Muscle layer of duodenum (tissue), 2 donors: Measurements from ENCODE around the gene CDH5.
"Not testable (repeated sequence)": the region's sequence is repeated elsewhere in the genome, so short reads cannot be mapped to it uniquely, and the experiment has no call there.

Source experiments
- H3K27ac ChIP-seq: one replicate; pipeline ENCODE4 v1.7.0; 2013; ENCODE audit warnings: mild to moderate bottlenecking, low read length
- H3K27me3 ChIP-seq: one replicate; pipeline ENCODE4 v1.7.0; 2013; ENCODE audit warnings: low read depth, mild to moderate bottlenecking, control low read depth, low read length
- H3K36me3 ChIP-seq, 2 donors: one replicate each; pipeline ENCODE4 v1.7.0; 2013; ENCODE audit warnings: low read length in 2 of 2, control low read depth in 1 of 2, mild to moderate bottlenecking in 1 of 2; ENCODE audit not compliant: insufficient read depth in 2 of 2, control insufficient read depth in 1 of 2
- H3K4me1 ChIP-seq, 2 donors: one replicate each; pipeline ENCODE4 v1.7.0; 2013; ENCODE audit warnings: low read length in 2 of 2, mild to moderate bottlenecking in 2 of 2, control low read depth in 1 of 2, moderate library complexity in 1 of 2; ENCODE audit not compliant: insufficient read depth in 2 of 2, control insufficient read depth in 1 of 2
- H3K4me3 ChIP-seq, 2 donors: one replicate each; pipeline ENCODE4 v1.7.0; 2013; ENCODE audit warnings: low read length in 2 of 2, low read depth in 1 of 2, mild to moderate bottlenecking in 1 of 2
- H3K9me3 ChIP-seq, 2 donors: one replicate each; pipeline ENCODE4 v1.7.0; 2013; ENCODE audit warnings: low read length in 2 of 2, control low read depth in 1 of 2, mild to moderate bottlenecking in 1 of 2; ENCODE audit not compliant: control insufficient read depth in 1 of 2
- donor health status: healthy.

CDH5 gene, protein sequence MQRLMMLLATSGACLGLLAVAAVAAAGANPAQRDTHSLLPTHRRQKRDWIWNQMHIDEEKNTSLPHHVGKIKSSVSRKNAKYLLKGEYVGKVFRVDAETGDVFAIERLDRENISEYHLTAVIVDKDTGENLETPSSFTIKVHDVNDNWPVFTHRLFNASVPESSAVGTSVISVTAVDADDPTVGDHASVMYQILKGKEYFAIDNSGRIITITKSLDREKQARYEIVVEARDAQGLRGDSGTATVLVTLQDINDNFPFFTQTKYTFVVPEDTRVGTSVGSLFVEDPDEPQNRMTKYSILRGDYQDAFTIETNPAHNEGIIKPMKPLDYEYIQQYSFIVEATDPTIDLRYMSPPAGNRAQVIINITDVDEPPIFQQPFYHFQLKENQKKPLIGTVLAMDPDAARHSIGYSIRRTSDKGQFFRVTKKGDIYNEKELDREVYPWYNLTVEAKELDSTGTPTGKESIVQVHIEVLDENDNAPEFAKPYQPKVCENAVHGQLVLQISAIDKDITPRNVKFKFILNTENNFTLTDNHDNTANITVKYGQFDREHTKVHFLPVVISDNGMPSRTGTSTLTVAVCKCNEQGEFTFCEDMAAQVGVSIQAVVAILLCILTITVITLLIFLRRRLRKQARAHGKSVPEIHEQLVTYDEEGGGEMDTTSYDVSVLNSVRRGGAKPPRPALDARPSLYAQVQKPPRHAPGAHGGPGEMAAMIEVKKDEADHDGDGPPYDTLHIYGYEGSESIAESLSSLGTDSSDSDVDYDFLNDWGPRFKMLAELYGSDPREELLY

DNA sequence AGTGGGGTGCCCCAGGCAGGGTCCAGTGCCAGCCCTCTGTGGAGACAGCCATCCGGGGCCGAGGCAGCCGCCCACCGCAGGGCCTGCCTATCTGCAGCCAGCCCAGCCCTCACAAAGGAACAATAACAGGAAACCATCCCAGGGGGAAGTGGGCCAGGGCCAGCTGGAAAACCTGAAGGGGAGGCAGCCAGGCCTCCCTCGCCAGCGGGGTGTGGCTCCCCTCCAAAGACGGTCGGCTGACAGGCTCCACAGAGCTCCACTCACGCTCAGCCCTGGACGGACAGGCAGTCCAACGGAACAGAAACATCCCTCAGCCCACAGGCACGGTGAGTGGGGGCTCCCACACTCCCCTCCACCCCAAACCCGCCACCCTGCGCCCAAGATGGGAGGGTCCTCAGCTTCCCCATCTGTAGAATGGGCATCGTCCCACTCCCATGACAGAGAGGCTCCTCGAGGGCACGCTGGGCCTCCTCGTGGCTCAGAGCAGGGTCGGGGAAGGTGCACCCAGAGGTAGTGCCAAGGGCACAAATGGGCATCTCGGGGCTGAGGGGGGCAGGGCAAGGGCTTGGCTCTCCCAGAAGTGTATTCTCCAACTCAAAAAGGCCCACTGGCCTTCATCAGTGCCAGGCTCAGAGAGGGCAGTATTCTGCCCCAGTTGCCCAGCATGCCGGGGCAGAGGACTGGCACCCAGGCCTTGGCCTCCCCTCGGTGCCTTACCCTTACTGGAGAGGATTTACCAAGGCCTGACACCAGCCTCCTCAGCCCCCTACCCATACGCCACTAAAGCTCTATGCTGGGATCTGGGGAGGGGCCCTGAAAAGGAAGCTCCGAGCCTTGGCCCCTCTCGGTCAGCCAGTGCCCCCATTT lies at the start of gene CDH5:
Gene CDH5, plus strand, starts transcription at position 259 of the 867 bp plus-strand sequence. CDS start 12,647 bp downstream, outside the sequence.
- peaks cover 0 to 26% of the 10 kb centered on the region in 2 donors for H3K4me1 ChIP-seq
- H3K27ac ChIP-seq, result peak within 1 kb of the TSS; percentile 48
- no peaks in the 10 kb centered on the region for H3K9me3 ChIP-seq
- H3K4me3 ChIP-seq, result peak within 1 kb of the TSS; percentile 22 to 33
- no peaks in the 10 kb centered on the region for H3K36me3 ChIP-seq
- H3K27me3 ChIP-seq, result no peaks in the 10 kb centered on the region

DNA sequence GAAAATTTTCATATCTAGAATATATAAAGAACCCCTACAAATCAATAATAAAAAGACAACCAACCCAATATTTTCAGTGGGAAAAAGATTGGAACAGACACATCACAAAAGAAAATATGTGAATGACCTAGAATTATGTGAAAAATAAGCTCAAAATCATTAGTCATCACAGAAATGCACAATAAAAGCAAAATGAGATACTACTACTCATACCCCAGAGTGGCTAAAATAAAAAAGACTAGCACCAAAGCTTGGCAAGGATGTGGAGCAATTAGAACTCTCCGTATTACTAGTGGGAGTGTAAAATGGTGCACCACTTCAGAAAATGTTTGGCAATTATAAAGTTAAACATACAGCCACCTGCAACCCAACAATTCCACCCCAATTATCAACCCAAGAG lies 48.0 kb upstream of the CDH5 start:
- no peak overlapping the region for H3K27ac ChIP-seq
- H3K27me3 ChIP-seq, result no peaks in the 10 kb centered on the region

DNA sequence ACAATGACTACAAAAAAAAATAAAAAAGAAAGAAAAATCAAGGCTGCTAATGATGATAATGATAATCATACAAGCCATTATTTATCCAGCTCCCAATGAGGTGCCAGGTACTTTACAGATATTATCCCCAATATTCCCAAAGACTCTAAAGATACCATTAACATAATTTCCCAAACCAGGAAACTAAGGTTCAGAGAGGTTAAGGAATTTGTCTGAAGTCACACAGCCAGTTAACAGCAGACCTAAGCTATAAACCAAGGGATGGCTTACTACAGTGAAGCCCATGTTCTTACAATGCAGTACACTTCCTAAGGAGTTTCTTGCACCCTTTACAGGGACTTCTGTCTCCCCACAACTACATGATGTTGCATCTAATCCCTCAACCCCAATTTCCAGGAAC lies 45.7 kb upstream of the CDH5 start:
- no peak overlapping the region for H3K27ac ChIP-seq
- H3K4me3 ChIP-seq, result no peak overlapping the region
- no peaks in the 10 kb centered on the region for H3K27me3 ChIP-seq
- no peaks in the 10 kb centered on the region for H3K4me1 ChIP-seq
- H3K9me3 ChIP-seq, result no peaks in the 10 kb centered on the region
- H3K36me3 ChIP-seq, result no peaks in the 10 kb centered on the region

More for the DNA sequence above, 48.0 kb upstream of the CDH5 start:
- H3K4me1 ChIP-seq, result peaks cover 0 to 6% of the 10 kb centered on the region in 2 donors
- no peaks in the 10 kb centered on the region for H3K36me3 ChIP-seq
- no peaks in the 10 kb centered on the region for H3K9me3 ChIP-seq
- H3K4me3 ChIP-seq, result no peak overlapping the region

DNA sequence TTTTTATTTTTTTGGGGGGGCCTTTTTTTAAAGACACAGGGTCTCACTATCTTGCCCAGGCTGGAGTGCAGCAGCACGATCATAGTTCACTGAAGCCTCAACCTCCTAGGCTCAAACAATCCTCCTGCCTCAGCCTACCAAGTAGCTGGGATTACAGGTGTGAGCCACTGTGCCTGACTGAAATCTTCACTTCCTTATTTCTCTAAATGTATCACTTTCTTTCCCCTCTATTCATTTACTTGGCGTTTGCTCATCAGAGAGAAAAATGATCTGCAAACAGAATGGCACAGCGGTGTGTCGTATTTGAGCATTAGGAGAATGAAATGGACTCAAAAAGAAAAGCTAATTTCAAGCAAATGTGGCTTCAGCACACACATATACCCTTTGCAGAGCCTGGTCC lies 44.3 kb upstream of the CDH5 start:
- H3K27me3 ChIP-seq, result no peaks in the 10 kb centered on the region

DNA sequence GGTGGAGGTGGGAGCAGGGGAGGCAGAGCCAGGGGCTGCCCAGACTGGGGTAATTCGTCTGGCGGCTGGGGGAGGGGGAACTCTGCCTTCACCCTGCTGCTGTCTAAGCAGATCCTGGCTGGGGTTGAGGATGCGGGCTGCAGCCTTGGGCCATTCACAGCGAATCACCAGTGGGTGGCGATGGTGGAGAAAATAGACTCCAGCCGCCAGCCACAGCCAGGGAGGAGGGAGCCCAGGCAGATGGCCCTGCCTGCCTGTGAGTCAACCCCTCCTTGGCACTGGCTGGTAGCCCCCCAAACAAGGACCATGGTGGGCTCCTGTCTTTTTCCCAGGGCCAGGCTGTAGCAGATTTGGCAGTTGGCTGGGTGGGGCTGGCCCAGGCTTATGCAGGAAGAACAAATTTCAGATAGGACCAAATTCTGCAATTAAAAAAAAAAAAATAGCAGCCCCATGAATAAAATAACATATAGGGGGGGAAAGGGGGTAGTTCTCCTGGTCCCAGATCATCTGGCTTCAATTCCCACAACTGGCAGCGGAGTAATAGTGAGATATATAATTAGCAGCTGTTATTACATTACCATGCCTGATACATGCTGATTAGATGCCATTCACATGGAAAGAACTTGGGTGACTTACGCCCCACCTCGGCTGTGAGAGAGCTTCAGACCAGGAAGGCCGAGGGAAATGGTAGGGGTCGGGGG lies 41.5 kb upstream of the CDH5 start:
- no peak overlapping the region for H3K27ac ChIP-seq
- no peaks in the 10 kb centered on the region for H3K27me3 ChIP-seq
- H3K4me3 ChIP-seq, result no peak overlapping the region
- no peaks in the 10 kb centered on the region for H3K36me3 ChIP-seq
- H3K9me3 ChIP-seq, result no peaks in the 10 kb centered on the region
- peaks cover 0 to 12% of the 10 kb centered on the region in 2 donors for H3K4me1 ChIP-seq

More for the DNA sequence above, 44.3 kb upstream of the CDH5 start:
- H3K4me1 ChIP-seq, result peaks cover 0 to 8% of the 10 kb centered on the region in 2 donors
- no peak overlapping the region for H3K4me3 ChIP-seq
- no peaks in the 10 kb centered on the region for H3K36me3 ChIP-seq
- no peak overlapping the region for H3K27ac ChIP-seq
- no peaks in the 10 kb centered on the region for H3K9me3 ChIP-seq

DNA sequence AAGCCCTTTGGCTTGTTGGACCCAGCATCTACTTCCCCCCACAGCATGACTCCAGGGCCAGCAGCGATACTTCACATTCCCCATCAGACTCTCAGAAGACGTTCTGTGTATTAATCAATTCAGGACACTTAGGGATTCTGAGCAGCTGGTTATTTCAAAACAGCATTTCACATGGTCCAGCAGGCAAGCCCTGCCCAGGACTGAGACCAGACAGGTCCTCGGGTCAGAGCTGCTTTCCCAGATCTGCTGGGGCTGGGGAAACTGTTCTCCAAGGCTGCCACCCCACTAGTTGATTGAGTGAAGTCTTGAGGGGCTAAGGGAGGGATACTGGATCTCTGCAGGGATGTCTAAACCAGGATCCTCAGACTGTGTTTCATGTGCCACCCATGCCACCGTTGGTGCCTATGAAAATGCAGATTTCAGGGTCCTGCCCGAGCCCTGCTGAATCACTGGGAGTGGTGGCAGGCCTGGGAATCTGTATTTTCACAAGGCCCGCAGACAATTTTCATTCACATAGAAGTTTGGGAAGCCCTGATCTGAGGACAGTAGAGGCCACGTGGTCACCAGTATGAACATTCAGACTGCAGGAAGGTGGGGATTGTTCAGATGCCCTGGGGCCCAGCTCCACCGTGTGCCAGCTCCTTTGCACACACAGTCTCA lies 40.6 kb upstream of the CDH5 start:
- Histone ChIP-seq H3K27ac (no peak overlapping the region), H3K4me1 (peaks cover 0 to 12% of the 10 kb centered on the region in 2 donors), H3K36me3 (no peaks in the 10 kb centered on the region), H3K4me3 (no peak overlapping the region), H3K27me3 (no peaks in the 10 kb centered on the region), H3K9me3 (no peaks in the 10 kb centered on the region)

DNA sequence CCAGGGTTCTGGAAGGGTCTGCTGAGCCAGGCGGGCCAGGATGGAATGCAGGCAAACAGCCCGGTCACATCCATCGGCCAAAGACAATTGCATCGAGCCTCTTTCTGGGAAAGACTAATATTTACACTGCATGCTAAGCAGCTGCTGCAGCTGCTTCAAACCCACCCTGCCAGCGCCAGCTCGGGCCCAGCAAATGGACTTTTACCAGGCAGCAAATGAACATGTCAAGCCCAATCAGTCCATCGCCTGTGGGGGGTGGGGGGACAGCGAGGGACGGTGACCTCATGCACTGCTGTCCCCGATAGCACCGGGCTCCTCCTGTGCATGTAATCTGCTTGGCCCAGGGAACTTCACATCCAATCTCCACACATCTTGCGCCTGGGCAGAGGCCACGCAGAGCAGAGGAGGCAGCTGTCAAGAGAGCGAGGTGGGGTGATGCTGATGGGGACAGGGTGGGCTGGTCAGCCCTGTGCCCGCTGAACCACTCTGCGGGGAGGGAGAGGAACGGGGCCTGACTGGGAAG lies 39.4 kb upstream of the CDH5 start:
- Histone ChIP-seq H3K27ac (no peak overlapping the region), H3K4me1 (peaks cover 0 to 12% of the 10 kb centered on the region in 2 donors), H3K9me3 (no peaks in the 10 kb centered on the region), H3K36me3 (no peaks in the 10 kb centered on the region), H3K27me3 (no peaks in the 10 kb centered on the region), H3K4me3 (no peak overlapping the region)

DNA sequence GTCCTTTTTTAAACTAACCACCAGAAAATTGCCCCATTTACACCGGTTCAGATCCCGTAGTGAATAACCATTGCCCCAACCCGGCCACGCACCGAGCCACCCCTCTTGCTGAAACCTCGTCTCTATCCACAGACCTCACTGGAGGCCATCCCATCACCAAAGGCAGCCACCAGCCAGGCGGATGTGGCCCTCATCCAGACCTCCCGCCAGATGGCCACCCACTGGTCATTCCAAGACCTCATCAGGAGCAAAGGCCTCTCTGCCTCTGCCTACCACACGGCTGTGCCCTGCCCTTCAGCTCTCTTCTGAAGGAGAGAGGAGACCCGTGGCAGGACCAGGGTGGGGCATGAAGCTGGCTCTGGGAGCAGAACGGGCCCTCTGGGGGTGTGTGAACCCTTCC lies 38.2 kb upstream of the CDH5 start:
- Histone ChIP-seq H3K4me3 (no peak overlapping the region), H3K4me1 (peaks cover 0 to 12% of the 10 kb centered on the region in 2 donors), H3K36me3 (no peaks in the 10 kb centered on the region), H3K9me3 (no peaks in the 10 kb centered on the region), H3K27me3 (no peaks in the 10 kb centered on the region), H3K27ac (no peak overlapping the region)

DNA sequence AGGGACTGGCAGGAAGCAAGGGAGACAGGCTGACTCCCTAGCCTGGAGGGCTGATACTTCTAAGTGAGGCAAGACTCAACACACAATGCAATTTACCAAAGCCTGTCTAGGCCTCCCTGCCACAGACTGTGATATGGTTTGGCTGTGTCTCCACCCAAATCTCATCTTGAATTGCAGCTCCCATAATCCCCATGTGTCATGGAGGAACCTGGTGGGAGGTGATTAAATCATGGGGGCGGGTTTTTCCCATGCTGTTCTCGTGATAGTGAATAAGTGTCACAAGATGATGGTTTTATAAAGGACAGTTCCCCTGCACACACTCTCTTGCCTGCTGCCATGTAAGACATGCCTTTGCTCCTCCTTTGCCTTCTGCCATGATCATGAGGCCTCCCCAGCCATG lies 35.0 kb upstream of the CDH5 start:
- H3K27me3 ChIP-seq, H3K9me3 ChIP-seq, H3K27ac ChIP-seq, H3K4me3 ChIP-seq, H3K36me3 ChIP-seq: not testable (repeated sequence)
- peaks cover 0 to 17% of the 10 kb centered on the region in 2 donors for H3K4me1 ChIP-seq
